Peyer's patch (tissue), 4 donors: ENCODE measurements around the gene CCDC185. TPM values are rescaled to one million over a fixed set of nuclear protein-coding genes. Genes with fewer than 3 reads are reported as not detected.

ENCODE experiments used
- DNase-seq, 3 donors: peaks; one replicate each; pipeline ENCODE4 v3.0.0-alpha.2; 2017 to 2019
- H3K27ac ChIP-seq, 4 donors: fragments of 200-600 bp; sonication (generic); one replicate each; pipeline ENCODE4 v1.5.1; 2016 to 2019
- H3K27me3 ChIP-seq, 2 donors: fragments of 200-600 bp; sonication (generic); one replicate each; pipeline ENCODE4 v1.5.1; 2019
- H3K36me3 ChIP-seq, 3 donors: fragments of 200-600 bp; sonication (generic); one replicate each; pipeline ENCODE4 v1.5.1; 2016 to 2019
- H3K4me1 ChIP-seq, 4 donors: fragments of 200-600 bp; sonication (generic); one replicate each; pipeline ENCODE4 v1.5.1; 2016 to 2019
- H3K4me3 ChIP-seq, 4 donors: fragments of 200-600 bp; sonication (generic); 1 replicate in 3 of 4; 2 replicates in 1 of 4; pipeline ENCODE4 v1.5.1; 2016 to 2019; ENCODE audit warnings: mild to moderate bottlenecking in 1 of 4
- H3K9me3 ChIP-seq, 4 donors: fragments of 200-600 bp; sonication (generic); one replicate each; pipeline ENCODE4 v1.5.1; 2016 to 2019; ENCODE audit warnings: mild to moderate bottlenecking in 1 of 4
- POLR2A ChIP-seq, 2 donors: fragments of 450-650 bp; IDR thresholded peaks; one replicate each; pipeline ENCODE4 v1.5.1; 2017; ENCODE audit warnings: antibody characterized with exemption in 2 of 2, mild to moderate bottlenecking in 2 of 2, moderate library complexity in 2 of 2
- small RNA-seq, 2 donors: library from RNA; depleted of rRNA; stranded (forward); fragments of <200 nt; gene quantifications; one replicate each; pipeline ENCODE3, GENCODE V24; 2016
- total RNA-seq, 4 donors: library from RNA; depleted of rRNA; stranded (reverse); fragments of >200 nt; gene quantifications; one replicate each; pipeline ENCODE4 v1.1.0, GENCODE V29; 2016
- TF ChIP-seq, protein P1 (sequence below), 6 experiments: fragments of 450-650 bp in 4 of 6; fragments of 200-600 bp in 2 of 6; sonication (generic) in 1 of 6; IDR thresholded peaks; one replicate each; pipeline ENCODE4 v1.5.1; 2017 to 2019; ENCODE audit warnings: antibody characterized with exemption in 6 of 6, mild to moderate bottlenecking in 3 of 6, moderate library complexity in 1 of 6

Gene CCDC185
- total RNA-seq, 4 donors from 2014 or later, result not detected

DNA sequence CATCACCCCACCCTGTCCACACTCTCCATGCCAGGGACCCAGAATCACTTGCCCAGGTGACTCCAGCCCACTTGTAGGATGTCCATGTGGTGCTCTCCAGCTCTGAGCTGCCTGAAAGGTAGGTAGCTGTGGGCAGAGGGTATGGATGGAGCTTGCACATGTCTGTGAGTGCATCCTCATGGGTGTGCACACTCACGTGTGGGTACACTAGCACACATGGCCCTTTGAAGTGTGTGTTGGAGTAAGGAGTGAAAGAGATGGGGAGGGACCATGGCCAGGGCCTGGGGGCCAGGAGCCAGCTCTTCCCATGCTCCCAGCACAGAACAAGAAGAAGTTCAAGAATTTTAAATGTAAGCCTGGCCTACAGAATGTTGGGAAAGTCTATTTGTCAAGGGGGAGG, 50.2 kb downstream of the CCDC185 start:
- Histone ChIP-seq H3K27me3 (no peaks in the 10 kb centered on the region), H3K4me3 (no peak overlapping the region), H3K36me3 (no peaks in the 10 kb centered on the region), H3K27ac (no peak overlapping the region), H3K9me3 (peaks cover 0 to 7% (median 1%) of the 10 kb centered on the region in 4 donors), H3K4me1 (no peaks in the 10 kb centered on the region)
- DNase-seq, result no peak
- TF ChIP-seq, protein P1, sequence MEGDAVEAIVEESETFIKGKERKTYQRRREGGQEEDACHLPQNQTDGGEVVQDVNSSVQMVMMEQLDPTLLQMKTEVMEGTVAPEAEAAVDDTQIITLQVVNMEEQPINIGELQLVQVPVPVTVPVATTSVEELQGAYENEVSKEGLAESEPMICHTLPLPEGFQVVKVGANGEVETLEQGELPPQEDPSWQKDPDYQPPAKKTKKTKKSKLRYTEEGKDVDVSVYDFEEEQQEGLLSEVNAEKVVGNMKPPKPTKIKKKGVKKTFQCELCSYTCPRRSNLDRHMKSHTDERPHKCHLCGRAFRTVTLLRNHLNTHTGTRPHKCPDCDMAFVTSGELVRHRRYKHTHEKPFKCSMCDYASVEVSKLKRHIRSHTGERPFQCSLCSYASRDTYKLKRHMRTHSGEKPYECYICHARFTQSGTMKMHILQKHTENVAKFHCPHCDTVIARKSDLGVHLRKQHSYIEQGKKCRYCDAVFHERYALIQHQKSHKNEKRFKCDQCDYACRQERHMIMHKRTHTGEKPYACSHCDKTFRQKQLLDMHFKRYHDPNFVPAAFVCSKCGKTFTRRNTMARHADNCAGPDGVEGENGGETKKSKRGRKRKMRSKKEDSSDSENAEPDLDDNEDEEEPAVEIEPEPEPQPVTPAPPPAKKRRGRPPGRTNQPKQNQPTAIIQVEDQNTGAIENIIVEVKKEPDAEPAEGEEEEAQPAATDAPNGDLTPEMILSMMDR (IDR thresholded peaks at IDR 0.05), result no peak
- TF ChIP-seq POLR2A (IDR thresholded peaks at IDR 0.05), result no peak

DNA sequence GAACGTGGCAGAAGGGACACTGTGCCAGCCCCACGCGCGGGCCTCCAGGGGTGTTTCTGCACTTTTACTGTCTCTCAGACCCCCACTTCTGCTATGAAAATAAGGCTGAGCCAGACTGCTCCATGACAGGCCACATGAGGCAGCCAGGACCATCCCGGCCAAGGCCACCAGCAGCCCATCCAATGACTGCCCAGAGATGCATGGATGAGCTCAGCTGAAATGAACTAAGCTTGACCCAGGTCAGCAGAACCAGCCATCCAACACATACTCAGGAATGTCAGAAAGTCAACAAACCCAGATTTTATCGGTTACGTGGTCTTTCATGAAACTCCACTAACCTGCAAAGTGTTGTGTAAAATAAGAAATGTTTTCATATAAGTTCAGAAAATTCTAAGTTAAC, 51.2 kb downstream of the CCDC185 start:
- TF ChIP-seq, protein P1 (IDR thresholded peaks at IDR 0.05), result no peak
- TF ChIP-seq POLR2A (IDR thresholded peaks at IDR 0.05), result no peak
- Histone ChIP-seq H3K27ac (no peak overlapping the region), H3K4me3 (no peak overlapping the region), H3K9me3 (peaks cover 0 to 7% (median 1%) of the 10 kb centered on the region in 4 donors), H3K4me1 (no peaks in the 10 kb centered on the region), H3K27me3 (no peaks in the 10 kb centered on the region), H3K36me3 (no peaks in the 10 kb centered on the region)
- DNase-seq, result no peak

Small RNA genes within 50 kb of the gene (small RNA-seq; reads per million reads assigned to genes)
- gene RNU4-57P, result 0 reads per million in 2 donors

Other genes with a start within 250 kb of the CCDC185 start
- gene SUSD4, start 29.2 kb upstream of the CCDC185 start, total RNA-seq, result under 1 TPM in 1 of 4 donors, not detected in 3; 0.54 TPM